Subcutaneous abdominal adipose tissue (tissue), 5 donors: ENCODE data around the gene DESI2.
A peak's percentile ranks its signal among the peaks of the same experiment; 100 is the strongest.
"Not testable (repeated sequence)": the region's sequence is repeated elsewhere in the genome, so short reads cannot be mapped to it uniquely, and the experiment has no call there.

ENCODE experiments used
- H3K27ac ChIP-seq: one replicate; pipeline ENCODE4 v1.7.0; 2013; ENCODE audit warnings: low read depth, mild to moderate bottlenecking, inconsistent platforms, low read length, moderate library complexity
- H3K27me3 ChIP-seq, 5 donors: one replicate each; pipeline ENCODE4 v1.7.0; 2013; ENCODE audit warnings: low read length in 5 of 5, inconsistent platforms in 1 of 5; ENCODE audit not compliant: control insufficient read depth in 5 of 5, insufficient read depth in 4 of 5
- H3K36me3 ChIP-seq, 5 donors: one replicate each; pipeline ENCODE4 v1.7.0; 2013; ENCODE audit warnings: low read length in 5 of 5; ENCODE audit not compliant: control insufficient read depth in 5 of 5, insufficient read depth in 5 of 5
- H3K4me1 ChIP-seq, 5 donors: one replicate each; pipeline ENCODE4 v1.7.0; 2013; ENCODE audit warnings: low read length in 5 of 5, mild to moderate bottlenecking in 3 of 5, moderate library complexity in 1 of 5; ENCODE audit not compliant: control insufficient read depth in 5 of 5, insufficient read depth in 5 of 5
- H3K4me3 ChIP-seq, 5 donors: one replicate each; pipeline ENCODE4 v1.7.0; 2013; ENCODE audit warnings: low read length in 5 of 5, low read depth in 1 of 5
- H3K9ac ChIP-seq, 5 donors: one replicate each; pipeline ENCODE4 v1.7.0; 2013; ENCODE audit warnings: low read length in 5 of 5, mild to moderate bottlenecking in 4 of 5, moderate library complexity in 3 of 5
- H3K9me3 ChIP-seq, 5 donors: one replicate each; pipeline ENCODE4 v1.7.0; 2013; ENCODE audit warnings: low read length in 5 of 5; ENCODE audit not compliant: control insufficient read depth in 5 of 5
- donor health status: healthy.
- donor health status: healthy.
- donor health status: healthy.
- donor health status: healthy.
- donor health status: healthy.

Gene DESI2

DNA sequence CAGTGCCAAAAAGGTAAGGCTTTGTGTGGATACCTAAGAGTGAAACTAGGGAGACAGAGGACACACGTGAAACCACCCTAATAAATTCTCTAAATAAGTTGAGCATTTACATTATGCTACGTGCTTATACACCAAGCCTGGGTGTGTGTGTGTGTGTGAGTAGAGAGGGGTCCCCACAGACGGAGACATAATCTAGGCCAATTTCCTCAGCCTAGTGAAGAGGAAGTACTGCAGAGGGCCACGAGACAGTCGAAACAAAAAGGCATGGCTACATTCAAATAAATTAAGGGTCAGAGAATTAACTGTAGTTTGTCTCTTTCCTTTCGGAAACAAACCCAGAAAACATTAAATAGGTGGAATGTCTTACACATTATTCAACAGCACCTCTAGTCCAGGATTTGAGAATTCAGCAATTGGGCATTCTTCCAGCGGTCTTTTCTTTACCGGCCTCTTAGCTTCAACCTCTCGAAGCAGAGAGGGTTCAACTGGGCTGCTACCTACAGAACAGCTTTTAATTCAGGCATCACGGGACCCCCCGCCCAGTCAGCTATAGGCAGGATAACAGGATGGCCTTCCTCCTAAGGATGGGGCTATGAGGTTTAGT is 75.0 kb downstream of the DESI2 start:
- H3K27me3 ChIP-seq, result peaks cover 0 to 5% (median 0%) of the 10 kb centered on the region in 5 donors
- no peak overlapping the region for H3K27ac ChIP-seq
- no peak overlapping the region for H3K9ac ChIP-seq
- peaks cover 0 to 19% (median 13%) of the 10 kb centered on the region in 5 donors for H3K4me1 ChIP-seq
- H3K9me3 ChIP-seq, result no peaks in the 10 kb centered on the region
- H3K4me3 ChIP-seq, result no peak overlapping the region
- no peaks in the 10 kb centered on the region for H3K36me3 ChIP-seq

DNA sequence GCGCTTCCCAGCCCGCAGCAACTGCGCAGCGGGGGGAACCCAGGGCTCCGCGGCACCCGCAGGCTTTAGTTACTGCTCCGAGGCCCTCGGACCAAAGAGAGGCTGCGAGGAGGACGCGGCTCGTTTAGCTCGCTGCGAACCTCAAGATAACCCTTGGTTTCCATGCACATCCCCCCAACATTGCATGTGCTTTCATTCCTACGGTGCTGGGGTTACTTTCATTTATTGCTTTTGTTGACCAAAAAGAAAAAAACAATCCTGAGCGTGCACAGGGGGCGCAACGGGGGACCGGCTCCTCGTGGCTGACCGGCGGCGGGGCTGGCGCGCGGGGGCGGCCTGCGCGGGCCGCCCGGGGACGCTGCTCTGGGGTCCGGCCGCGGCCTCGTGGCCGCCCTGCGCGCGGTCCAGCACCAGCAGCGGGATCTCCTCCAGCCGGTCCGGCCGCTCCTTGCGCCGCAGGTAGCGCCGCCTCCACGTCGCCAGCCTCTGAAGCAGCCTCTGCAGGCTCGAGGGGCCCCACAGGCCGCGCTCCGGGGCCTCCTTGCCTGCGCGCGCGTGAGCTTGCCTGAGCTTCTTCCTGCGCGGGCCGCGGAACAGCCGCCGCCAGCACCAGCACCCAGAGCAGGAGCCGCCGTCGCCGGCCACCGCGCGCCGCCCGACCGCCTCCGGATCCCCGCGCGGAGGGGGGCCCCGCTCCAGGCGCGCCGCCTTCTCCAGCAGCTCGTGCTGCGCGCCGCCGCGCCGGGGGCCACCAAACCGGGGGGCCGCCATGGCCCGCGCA is 77.4 kb downstream of the DESI2 start:
- Histone ChIP-seq H3K4me3 (peak overlapping the region; percentile 75 to 87 (median 79)), H3K27me3 (peaks cover 0 to 5% (median 0%) of the 10 kb centered on the region in 5 donors), H3K4me1 (peaks cover 0 to 19% (median 13%) of the 10 kb centered on the region in 5 donors), H3K9ac (peak overlapping the region in 2 of 5 donors; percentile 48 to 51), H3K36me3 (no peaks in the 10 kb centered on the region), H3K9me3 (peaks cover 0 to 4% (median 0%) of the 10 kb centered on the region in 5 donors), H3K27ac (no peak overlapping the region)

DNA sequence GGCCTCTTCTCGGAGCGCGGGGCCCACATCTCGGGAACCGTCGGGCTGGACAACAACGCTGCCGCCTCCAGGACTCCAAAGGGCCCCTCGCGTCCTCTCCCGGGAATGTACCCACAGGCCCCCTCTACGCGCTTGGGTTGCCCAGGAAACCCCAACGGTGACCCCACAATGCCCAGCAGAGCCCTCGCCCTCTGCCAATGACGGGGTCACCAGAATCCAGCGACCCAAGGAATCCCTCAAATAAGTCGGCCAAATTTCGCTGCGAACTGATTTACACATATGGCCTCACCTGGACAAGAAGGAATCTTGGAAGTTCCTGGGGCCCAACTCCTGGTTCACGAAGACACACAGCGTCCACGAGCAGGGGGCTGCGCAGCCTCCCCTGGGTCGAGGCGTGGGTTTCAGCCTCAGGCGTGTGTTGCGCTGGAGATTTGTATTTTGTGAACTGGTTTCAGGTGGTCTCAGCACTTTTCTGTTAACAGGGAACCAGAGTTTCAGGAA is 78.1 kb downstream of the DESI2 start:
- peak overlapping the region in 4 of 5 donors; percentile 75 to 87 (median 79) for H3K4me3 ChIP-seq
- H3K36me3 ChIP-seq, result no peaks in the 10 kb centered on the region
- no peak overlapping the region for H3K9ac ChIP-seq

DNA sequence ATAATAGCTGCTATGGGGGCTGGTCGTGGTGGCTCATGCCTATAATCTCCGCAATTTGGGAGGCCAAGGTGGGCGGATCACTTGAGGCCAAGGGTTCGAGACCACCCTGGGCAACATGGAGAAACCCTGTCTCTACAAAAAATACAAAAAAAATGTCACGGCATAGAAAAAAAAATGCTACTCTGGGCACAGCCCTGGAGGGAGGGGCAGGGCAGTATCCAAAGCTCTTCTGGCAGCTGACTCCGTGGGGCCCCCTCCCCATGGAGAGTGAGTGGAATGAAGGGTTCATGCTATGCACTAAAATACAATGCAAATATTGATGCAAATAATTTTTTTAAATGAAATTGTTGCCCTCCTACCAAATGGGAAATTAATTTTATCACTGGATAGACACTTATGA is 78.7 kb downstream of the DESI2 start:
- no peak overlapping the region for H3K4me3 ChIP-seq
- H3K36me3 ChIP-seq, result no peaks in the 10 kb centered on the region
- peaks cover 0 to 19% (median 13%) of the 10 kb centered on the region in 5 donors for H3K4me1 ChIP-seq
- H3K27me3 ChIP-seq, result peaks cover 0 to 5% (median 0%) of the 10 kb centered on the region in 5 donors
- no peak overlapping the region for H3K9ac ChIP-seq
- peaks cover 0 to 7% (median 0%) of the 10 kb centered on the region in 5 donors for H3K9me3 ChIP-seq
- H3K27ac ChIP-seq, result no peak overlapping the region

More for the DNA sequence above, 78.1 kb downstream of the DESI2 start:
- peaks cover 0 to 7% (median 0%) of the 10 kb centered on the region in 5 donors for H3K9me3 ChIP-seq
- H3K4me1 ChIP-seq, result peaks cover 0 to 19% (median 13%) of the 10 kb centered on the region in 5 donors
- H3K27ac ChIP-seq, result no peak overlapping the region
- H3K27me3 ChIP-seq, result peaks cover 0 to 5% (median 0%) of the 10 kb centered on the region in 5 donors

DNA sequence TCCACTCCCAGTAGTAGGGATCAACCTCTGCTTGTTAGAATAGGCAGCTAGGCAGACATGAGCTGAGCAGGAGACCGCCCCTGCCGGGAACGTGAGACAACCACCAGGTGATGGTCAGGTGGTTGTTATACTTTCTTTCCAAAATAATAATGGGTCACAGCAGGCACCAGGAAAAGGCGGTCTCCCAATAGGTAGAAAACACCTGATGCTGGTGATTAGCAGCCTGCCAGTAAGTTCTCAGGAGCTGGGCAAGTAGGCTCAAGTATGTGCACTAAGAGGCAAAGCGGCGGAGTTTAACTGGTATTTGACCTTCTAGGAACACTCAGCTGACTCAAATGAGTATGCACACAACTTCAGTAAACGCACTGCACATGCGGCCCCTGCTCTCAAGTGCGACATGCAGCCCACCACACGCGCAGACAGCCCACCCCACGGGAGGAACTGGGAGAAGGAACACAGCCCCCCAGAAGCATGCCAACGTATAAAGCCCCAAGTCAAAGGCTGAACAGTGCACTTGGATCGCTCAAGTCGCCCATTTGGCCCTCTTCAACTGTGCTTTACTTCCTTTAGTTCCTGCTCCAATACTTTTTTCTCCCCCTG is 80.0 kb downstream of the DESI2 start:
- H3K9me3 ChIP-seq, result peaks cover 0 to 7% (median 0%) of the 10 kb centered on the region in 5 donors
- H3K9ac ChIP-seq, result no peak overlapping the region
- peaks cover 0 to 5% (median 0%) of the 10 kb centered on the region in 5 donors for H3K27me3 ChIP-seq
- H3K4me1 ChIP-seq, result peaks cover 0 to 19% (median 13%) of the 10 kb centered on the region in 5 donors
- no peak overlapping the region for H3K4me3 ChIP-seq
- H3K36me3 ChIP-seq, result no peaks in the 10 kb centered on the region
- no peak overlapping the region for H3K27ac ChIP-seq

DNA sequence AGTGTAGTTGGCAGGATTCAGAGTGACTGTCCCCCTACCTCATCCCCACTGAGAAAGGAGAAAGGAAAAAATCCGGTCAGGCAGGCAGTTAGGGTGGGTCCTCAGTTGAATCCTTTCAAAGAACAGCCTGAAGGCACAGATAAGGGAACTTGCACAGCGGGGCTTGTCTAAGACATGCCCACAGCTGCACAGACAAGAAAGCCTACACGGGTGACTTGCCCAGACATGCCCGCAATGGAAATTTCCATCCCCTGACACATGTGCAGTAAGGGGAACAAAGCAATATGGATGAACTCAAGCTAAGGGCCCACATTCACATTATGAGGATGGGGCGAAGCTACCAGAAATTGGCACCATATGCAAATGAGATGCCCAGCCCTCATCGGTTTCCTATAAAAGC is 82.5 kb downstream of the DESI2 start:
- Histone ChIP-seq H3K27me3 (peaks cover 0 to 5% (median 0%) of the 10 kb centered on the region in 5 donors), H3K4me3 (no peak overlapping the region), H3K27ac (no peak overlapping the region), H3K9me3 (peaks cover 0 to 7% (median 0%) of the 10 kb centered on the region in 5 donors), H3K9ac (no peak overlapping the region), H3K4me1 (peaks cover 0 to 7% (median 3%) of the 10 kb centered on the region in 5 donors), H3K36me3 (no peaks in the 10 kb centered on the region)

DNA sequence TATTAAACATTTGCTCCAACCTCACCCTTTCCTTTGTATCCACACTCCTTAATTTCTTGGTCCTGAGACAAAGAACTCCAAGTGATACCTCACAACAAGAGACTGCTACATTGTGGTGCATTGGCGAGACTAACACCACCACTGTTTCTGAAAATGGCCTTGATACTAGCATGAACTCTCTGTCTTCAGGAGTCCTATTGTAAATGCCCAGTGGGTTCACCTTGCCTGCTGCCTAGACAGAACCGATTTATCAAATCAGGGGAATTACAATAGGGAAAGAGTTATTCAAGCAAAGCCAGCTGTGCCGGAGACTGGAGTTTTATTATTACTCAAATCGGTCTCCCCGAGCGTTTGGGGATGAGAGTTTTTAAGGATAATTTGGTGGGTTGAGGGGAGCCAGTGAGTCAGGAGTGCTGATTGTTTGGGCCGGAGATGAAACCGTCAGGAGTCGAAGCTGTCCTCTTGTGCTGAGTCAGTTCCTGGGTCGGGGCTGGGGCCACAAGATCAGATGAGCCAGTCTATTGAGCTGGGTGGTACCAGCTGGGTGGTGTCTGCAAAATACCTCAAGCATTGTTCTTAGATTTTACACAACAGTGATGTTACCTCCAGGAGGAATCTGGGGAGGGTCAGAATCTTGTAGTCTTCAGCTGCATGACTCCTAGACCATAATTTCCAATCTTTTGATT is 83.1 kb downstream of the DESI2 start:
- H3K4me3 ChIP-seq, result no peak overlapping the region
- H3K9me3 ChIP-seq, result peaks cover 0 to 7% (median 0%) of the 10 kb centered on the region in 5 donors
- peaks cover 0 to 1% (median 0%) of the 10 kb centered on the region in 5 donors for H3K4me1 ChIP-seq
- no peaks in the 10 kb centered on the region for H3K36me3 ChIP-seq
- H3K27ac ChIP-seq, result no peak overlapping the region
- peaks cover 0 to 2% (median 0%) of the 10 kb centered on the region in 5 donors for H3K27me3 ChIP-seq
- no peak overlapping the region for H3K9ac ChIP-seq

DNA sequence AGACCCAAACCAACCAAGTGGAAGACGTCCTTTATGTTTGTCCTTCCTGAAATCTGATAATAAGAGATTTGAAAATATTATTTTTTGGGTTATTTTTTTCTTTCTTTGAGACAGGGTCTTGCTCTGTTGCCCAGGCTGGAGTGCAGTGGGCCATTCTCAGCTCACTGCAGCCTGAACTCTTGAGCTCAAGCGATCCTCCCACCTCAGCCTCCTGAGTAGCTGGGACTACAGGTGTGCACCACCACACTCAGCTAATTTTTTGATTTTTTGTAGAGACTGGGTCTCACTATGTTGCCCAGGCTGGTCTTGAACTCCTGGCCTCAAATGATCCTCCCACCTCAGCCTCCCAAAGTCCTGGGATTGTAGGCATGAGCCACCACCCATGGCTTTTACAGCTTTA is 86.2 kb downstream of the DESI2 start:
- not testable (repeated sequence) for H3K4me1 ChIP-seq, H3K9ac ChIP-seq, H3K4me3 ChIP-seq, H3K36me3 ChIP-seq, H3K27ac ChIP-seq, H3K27me3 ChIP-seq, H3K9me3 ChIP-seq

DNA sequence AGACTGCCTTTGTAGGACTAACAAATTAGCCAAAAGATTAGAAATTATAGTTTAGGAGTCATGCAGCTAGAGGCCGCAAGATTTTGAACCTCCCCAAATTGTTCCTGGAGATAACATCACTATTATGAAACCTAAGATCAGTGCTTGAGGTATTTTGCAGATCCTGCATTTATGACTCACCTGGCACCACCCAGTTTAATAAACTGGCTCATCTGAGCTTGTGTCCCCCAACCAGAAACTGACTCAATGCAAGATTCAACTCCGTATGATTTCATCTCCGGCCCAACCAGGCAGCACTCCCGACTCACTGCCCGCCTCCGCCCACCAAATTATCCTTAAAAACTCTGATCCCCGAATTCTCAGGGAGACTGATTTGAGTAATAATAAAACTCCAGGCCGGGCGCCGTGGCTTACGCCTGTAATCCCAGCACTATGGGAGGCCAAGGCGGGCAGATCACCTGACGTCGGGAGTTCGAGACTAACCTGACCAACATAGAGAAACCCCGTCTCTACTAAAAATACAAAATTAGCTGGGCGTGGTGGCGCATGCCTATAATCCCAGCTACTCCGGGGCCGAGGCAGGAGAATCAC is 87.2 kb downstream of the DESI2 start:
- H3K9me3 ChIP-seq, H3K27me3 ChIP-seq, H3K4me3 ChIP-seq, H3K4me1 ChIP-seq, H3K36me3 ChIP-seq, H3K27ac ChIP-seq, H3K9ac ChIP-seq: not testable (repeated sequence)
